Measurements from ENCODE around the gene DYNC2I2. TPM values are rescaled to one million over a fixed set of nuclear protein-coding genes. Genes with fewer than 3 reads are reported as not detected.
A peak's percentile ranks its signal among the peaks of the same experiment; 100 is the strongest.

Gene DYNC2I2
- polyA plus RNA-seq, 1 donor from 2014 or later: 82.5 TPM

GRCh38 chr9:128657344-128657704, 677 bp upstream of the DYNC2I2 start:
- H4K20me1 ChIP-seq (ENCODE audit: insufficient read depth): no peaks in the 10 kb centered on the region
- H2AFZ ChIP-seq (ENCODE audit: low read depth, low read length): peak overlapping the region; percentile 87
- peak overlapping the region; percentile 99 for H3K27ac ChIP-seq (ENCODE audit: low read length)
- H3K9ac ChIP-seq (ENCODE audit: low read length): peak overlapping the region; percentile 96
- no peaks in the 10 kb centered on the region for H3K9me2 ChIP-seq (ENCODE audit: insufficient read depth, low read length)
- no peaks in the 10 kb centered on the region for H3K9me3 ChIP-seq (ENCODE audit: low read length)
- H3K36me3 ChIP-seq (ENCODE audit: insufficient read depth, low read length): no peaks in the 10 kb centered on the region
- peak overlapping the region; percentile 71 for H3K4me2 ChIP-seq (ENCODE audit: low read length)
- TF ChIP-seq EP300 (conservative IDR thresholded peaks at IDR 0.05; ENCODE audit: poor library complexity, severe bottlenecking) (no peak), POLR2AphosphoS5 (IDR thresholded peaks at IDR 0.05) (no peak), RAD21 (conservative IDR thresholded peaks at IDR 0.05) (no peak), TAF1 (IDR thresholded peaks at IDR 0.05; ENCODE audit: low read depth) (no peak), EZH2 (IDR thresholded peaks at IDR 0.05; ENCODE audit: borderline replicate concordance, insufficient read depth, low read length, poor library complexity, severe bottlenecking) (no peak), MXI1 (conservative IDR thresholded peaks at IDR 0.05; ENCODE audit: poor library complexity, severe bottlenecking) (no peak), SMC3 (conservative IDR thresholded peaks at IDR 0.05; ENCODE audit: poor library complexity) (no peak)
- TF ChIP-seq, protein P1, sequence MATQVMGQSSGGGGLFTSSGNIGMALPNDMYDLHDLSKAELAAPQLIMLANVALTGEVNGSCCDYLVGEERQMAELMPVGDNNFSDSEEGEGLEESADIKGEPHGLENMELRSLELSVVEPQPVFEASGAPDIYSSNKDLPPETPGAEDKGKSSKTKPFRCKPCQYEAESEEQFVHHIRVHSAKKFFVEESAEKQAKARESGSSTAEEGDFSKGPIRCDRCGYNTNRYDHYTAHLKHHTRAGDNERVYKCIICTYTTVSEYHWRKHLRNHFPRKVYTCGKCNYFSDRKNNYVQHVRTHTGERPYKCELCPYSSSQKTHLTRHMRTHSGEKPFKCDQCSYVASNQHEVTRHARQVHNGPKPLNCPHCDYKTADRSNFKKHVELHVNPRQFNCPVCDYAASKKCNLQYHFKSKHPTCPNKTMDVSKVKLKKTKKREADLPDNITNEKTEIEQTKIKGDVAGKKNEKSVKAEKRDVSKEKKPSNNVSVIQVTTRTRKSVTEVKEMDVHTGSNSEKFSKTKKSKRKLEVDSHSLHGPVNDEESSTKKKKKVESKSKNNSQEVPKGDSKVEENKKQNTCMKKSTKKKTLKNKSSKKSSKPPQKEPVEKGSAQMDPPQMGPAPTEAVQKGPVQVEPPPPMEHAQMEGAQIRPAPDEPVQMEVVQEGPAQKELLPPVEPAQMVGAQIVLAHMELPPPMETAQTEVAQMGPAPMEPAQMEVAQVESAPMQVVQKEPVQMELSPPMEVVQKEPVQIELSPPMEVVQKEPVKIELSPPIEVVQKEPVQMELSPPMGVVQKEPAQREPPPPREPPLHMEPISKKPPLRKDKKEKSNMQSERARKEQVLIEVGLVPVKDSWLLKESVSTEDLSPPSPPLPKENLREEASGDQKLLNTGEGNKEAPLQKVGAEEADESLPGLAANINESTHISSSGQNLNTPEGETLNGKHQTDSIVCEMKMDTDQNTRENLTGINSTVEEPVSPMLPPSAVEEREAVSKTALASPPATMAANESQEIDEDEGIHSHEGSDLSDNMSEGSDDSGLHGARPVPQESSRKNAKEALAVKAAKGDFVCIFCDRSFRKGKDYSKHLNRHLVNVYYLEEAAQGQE (IDR thresholded peaks at IDR 0.05; ENCODE audit: borderline replicate concordance): no peak
- H3K4me3 ChIP-seq (ENCODE audit: low read length): peak overlapping the region; percentile 74
- peaks cover 3% of the 10 kb centered on the region for H3F3A ChIP-seq (ENCODE audit: insufficient read depth, low read length, poor library complexity, severe bottlenecking)
- H3K27me3 ChIP-seq (ENCODE audit: insufficient read depth, low read depth, low read length): no peaks in the 10 kb centered on the region
- peaks cover 8% of the 10 kb centered on the region for H3K79me2 ChIP-seq (replicated peaks; ENCODE audit: insufficient read depth, low read length)

DNA sequence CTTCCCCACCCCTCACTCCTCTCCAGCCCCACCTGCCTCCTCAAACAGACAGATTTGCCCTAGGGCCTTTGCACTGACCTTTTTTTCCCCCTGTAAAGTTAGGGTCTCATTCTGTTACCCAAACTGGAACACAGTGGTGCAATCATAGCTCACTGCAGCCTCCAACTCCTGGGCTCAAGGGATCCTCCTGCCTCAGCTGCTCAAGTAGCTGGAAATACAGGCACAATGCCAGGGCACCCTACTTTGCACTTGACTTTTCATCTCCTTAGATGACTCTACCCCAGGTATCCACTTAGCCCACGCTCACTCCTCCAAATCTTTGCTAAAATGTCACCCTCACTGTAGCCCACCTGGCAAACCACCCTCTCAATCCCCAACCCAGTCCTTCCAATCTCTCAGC, 2.2 kb downstream of the DYNC2I2 start:
- Histone ChIP-seq H3K36me3 (ENCODE audit: insufficient read depth, low read length) (no peaks in the 10 kb centered on the region), H2AFZ (ENCODE audit: low read depth, low read length) (no peak overlapping the region), H4K20me1 (ENCODE audit: insufficient read depth) (no peaks in the 10 kb centered on the region), H3K4me2 (ENCODE audit: low read length) (no peak overlapping the region), H3K9ac (ENCODE audit: low read length) (no peak overlapping the region), H3K27ac (ENCODE audit: low read length) (no peak overlapping the region), H3K27me3 (ENCODE audit: insufficient read depth, low read depth, low read length) (no peaks in the 10 kb centered on the region), H3K79me2 (replicated peaks; ENCODE audit: insufficient read depth, low read length) (peaks cover 8% of the 10 kb centered on the region), H3K9me2 (ENCODE audit: insufficient read depth, low read length) (no peaks in the 10 kb centered on the region), H3K9me3 (ENCODE audit: low read length) (no peaks in the 10 kb centered on the region), H3K4me3 (ENCODE audit: low read length) (no peak overlapping the region), H3F3A (ENCODE audit: insufficient read depth, low read length, poor library complexity, severe bottlenecking) (peaks cover 3% of the 10 kb centered on the region)
- TF ChIP-seq, protein P1 (IDR thresholded peaks at IDR 0.05; ENCODE audit: borderline replicate concordance): no peak
- TF ChIP-seq EZH2 (IDR thresholded peaks at IDR 0.05; ENCODE audit: borderline replicate concordance, insufficient read depth, low read length, poor library complexity, severe bottlenecking): no peak
- no peak for TF ChIP-seq TAF1 (IDR thresholded peaks at IDR 0.05; ENCODE audit: low read depth)
- TF ChIP-seq POLR2AphosphoS5 (IDR thresholded peaks at IDR 0.05): no peak
- no peak for TF ChIP-seq RAD21 (conservative IDR thresholded peaks at IDR 0.05)
- TF ChIP-seq EP300 (conservative IDR thresholded peaks at IDR 0.05; ENCODE audit: poor library complexity, severe bottlenecking): no peak
- TF ChIP-seq MXI1 (conservative IDR thresholded peaks at IDR 0.05; ENCODE audit: poor library complexity, severe bottlenecking): no peak
- TF ChIP-seq SMC3 (conservative IDR thresholded peaks at IDR 0.05; ENCODE audit: poor library complexity): no peak
- no peak for TF ChIP-seq CTCF (IDR thresholded peaks at IDR 0.05; ENCODE audit: poor library complexity, severe bottlenecking)
